GM10847 (cell line): ENCODE results near the gene KIRREL1.

Experiments
- POLR2A ChIP-seq: IDR thresholded peaks from 2 replicates; pipeline ENCODE4 v1.6.1; 2011; ENCODE audit not compliant: insufficient read length; ENCODE audit errors: extremely low read depth

The KIRREL1 gene

GRCh38 chr1:157992833-157993146, 655 bp upstream of the KIRREL1 start:
- TF ChIP-seq POLR2A, result no peak

DNA sequence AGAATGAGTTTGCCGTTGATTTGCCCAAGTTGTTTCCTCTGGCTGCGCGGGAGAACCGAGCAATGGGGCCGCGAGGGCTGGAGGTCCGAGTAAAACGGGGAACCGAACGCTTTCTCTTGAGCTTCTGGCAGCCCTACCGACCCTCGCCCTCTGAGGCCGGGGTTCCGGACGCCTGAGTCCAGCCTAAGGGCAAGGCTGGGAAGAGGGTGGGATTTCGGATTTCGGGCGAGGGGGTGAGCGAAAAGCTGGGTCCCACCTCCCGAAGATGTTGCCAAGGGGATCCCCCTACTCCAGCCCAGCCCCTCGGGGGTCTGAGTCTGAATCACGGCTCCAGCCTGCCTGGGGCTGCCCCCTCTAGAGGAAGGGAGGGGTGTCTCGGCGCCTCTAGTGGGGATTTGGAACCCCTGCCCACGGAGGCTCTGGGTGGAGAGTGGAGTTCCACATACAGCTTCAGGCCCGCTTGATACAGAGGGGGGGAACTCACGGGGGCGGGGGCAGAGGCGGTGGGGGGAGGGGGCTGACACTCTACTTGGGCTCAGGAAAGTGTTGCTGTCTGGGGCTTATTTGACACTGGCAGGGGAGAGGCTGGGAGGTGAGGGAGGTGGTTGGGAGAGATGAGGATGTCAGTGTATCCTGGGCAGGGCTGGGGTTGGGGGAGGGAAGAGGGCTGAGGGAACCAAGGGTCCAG, 617 bp downstream of the KIRREL1 start:
- no peak for TF ChIP-seq POLR2A

GRCh38 chr1:157994704-157995582, 1.5 kb downstream of the KIRREL1 start:
- no peak for TF ChIP-seq POLR2A

GRCh38 chr1:157995583-157996169, 2.2 kb downstream of the KIRREL1 start:
- no peak for TF ChIP-seq POLR2A

DNA sequence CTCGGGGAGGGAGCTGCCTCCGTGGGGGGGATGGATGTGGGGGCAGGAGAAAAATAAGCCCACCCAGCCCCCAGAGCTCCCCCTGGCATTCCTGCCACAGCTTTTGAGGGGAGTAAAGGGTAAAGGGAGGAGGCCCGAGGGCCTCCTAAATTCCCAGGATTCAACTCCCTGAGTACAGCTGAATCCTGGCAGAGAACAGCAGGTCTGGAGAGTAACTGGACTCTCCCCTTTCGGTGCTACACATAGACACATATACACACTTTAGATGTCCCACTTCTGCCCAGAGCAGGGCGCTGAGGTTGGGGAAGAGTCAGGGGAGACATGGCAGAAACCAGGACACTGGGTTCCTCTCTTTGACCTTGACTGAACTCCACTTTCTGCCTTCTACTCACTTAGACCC, 3.0 kb downstream of the KIRREL1 start:
- no peak for TF ChIP-seq POLR2A

DNA sequence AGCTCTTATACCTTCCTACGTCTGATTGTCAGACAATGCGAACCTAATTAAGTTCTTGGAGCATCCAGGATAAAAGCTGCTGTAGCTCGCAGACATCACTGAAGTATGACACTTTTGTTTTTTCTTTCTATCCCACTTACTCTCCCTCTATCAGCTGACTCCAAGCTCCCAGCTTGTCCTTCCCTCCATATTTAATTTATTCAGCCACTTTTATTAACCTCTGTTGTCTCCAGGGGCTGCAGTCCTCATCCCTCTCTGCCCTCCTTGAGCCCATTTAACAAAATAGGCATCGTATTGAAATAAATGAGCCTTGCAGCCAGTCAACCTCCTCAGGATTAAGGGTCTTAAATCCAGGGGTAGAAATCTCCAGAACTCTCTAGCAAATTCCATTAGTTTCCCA, 7.1 kb downstream of the KIRREL1 start:
- TF ChIP-seq POLR2A, result no peak

GRCh38 chr1:158002022-158002630, 8.7 kb downstream of the KIRREL1 start:
- TF ChIP-seq POLR2A, result no peak

- TF ChIP-seq POLR2A, result no peak
Observed at GRCh38 chr1:158002631-158003405, 9.4 kb downstream of the KIRREL1 start.

- no peak for TF ChIP-seq POLR2A
Observed at GRCh38 chr1:158003406-158003800, 10.0 kb downstream of the KIRREL1 start.

DNA sequence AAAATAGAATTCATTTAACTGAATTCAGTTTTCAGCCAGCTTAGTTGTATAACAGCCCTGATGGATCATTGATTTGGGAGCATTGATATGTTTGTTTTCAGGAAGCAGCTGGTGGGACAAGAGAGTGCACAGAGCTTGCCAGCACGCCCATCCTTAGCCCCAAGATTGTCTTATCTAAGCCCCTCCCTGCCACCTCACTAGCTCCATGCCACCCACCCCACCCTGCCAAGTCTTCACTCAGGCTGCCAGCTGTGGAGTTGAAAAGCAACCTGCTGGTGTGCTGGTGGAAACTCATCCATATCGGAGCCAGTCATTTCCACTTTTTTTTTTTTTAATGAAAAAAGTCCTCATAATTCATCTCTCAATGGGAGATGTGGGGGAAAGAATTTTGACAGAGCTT, 11.8 kb downstream of the KIRREL1 start:
- TF ChIP-seq POLR2A, result no peak

GRCh38 chr1:158007180-158007579, 13.7 kb downstream of the KIRREL1 start:
- TF ChIP-seq POLR2A, result no peak

- TF ChIP-seq POLR2A, result no peak
Observed at GRCh38 chr1:158007667-158008386, 14.4 kb downstream of the KIRREL1 start.

- no peak for TF ChIP-seq POLR2A
Observed at GRCh38 chr1:158008630-158009029, 15.2 kb downstream of the KIRREL1 start.

DNA sequence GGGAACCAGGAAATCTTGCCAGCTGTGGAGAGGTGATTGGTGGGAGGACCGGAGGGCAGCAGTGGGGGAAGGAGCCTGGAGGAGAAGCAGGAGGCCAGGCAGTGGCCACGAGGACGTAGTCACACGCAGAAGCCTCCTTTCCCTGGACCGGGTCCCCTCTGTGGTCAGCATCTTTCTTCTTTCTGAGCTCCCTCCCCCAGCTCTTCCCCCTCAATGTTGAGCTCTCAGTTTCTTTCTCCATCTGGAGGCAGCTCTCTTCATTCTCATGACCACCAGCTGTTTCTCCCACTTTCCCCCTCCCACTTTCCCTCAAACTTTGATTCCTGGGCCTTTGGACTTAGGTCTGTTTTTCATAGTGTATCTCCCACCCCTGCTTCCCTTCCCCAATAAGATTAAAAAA, 18.3 kb downstream of the KIRREL1 start:
- TF ChIP-seq POLR2A, result no peak
